GM12878 (cell line): ENCODE data around the gene KATNA1. TPM values are rescaled to one million over a fixed set of nuclear protein-coding genes. Genes with fewer than 3 reads are reported as not detected.
A peak's percentile ranks its signal among the peaks of the same experiment; 100 is the strongest.

Experiments
- ASH2L ChIP-seq: fragments of 300-600, 200-600 bp; sonication (generic); IDR thresholded peaks from 2 replicates; pipeline ENCODE4 v1.6.1; 2017; ENCODE audit warnings: low read depth, mild to moderate bottlenecking, borderline replicate concordance
- BCL3 ChIP-seq: IDR thresholded peaks from 2 replicates; pipeline ENCODE4 v1.6.1; 2011; ENCODE audit warnings: borderline replicate concordance, low read depth, mild to moderate bottlenecking, moderate library complexity, low read length; ENCODE audit not compliant: insufficient read depth, poor library complexity, severe bottlenecking
- CBX5 ChIP-seq: sonication (generic); IDR thresholded peaks from 2 replicates; pipeline ENCODE4 v1.6.1; 2016; ENCODE audit warnings: low read depth, moderate library complexity, mild to moderate bottlenecking, inconsistent platforms
- E2F4 ChIP-seq: IDR thresholded peaks from 2 replicates; pipeline ENCODE4 v1.6.1; 2012; ENCODE audit warnings: low read depth, low read length, improper control_type of control experiment
- IRF4 ChIP-seq: IDR thresholded peaks from 2 replicates; pipeline ENCODE4 v1.6.1; 2011; ENCODE audit warnings: low read depth, low read length
- MEF2B ChIP-seq: fragments of 450-650 bp; IDR thresholded peaks from 2 replicates; pipeline ENCODE4 v1.6.1; 2018; ENCODE audit warnings: mild to moderate bottlenecking, moderate library complexity; ENCODE audit not compliant: partially characterized antibody, poor library complexity, severe bottlenecking
- RUNX3 ChIP-seq: IDR thresholded peaks from 2 replicates; pipeline ENCODE4 v1.6.1; 2012; ENCODE audit warnings: low read length, inconsistent platforms
- STAT3 ChIP-seq: IDR thresholded peaks from 2 replicates; pipeline ENCODE4 v1.6.1; 2011; ENCODE audit warnings: low read depth, low read length, improper control_type of control experiment
- TARDBP ChIP-seq: IDR thresholded peaks from 2 replicates; pipeline ENCODE4 v1.6.1; 2016; ENCODE audit warnings: borderline replicate concordance
- ZBTB4 ChIP-seq: fragments of 450-650 bp; formaldehyde crosslinking; IDR thresholded peaks from 2 replicates; pipeline ENCODE4 v1.4.0; 2022; ENCODE audit warnings: mild to moderate bottlenecking, moderate library complexity
- polyA plus RNA-seq, 11 experiments: library from polyadenylated mRNA; depleted of rRNA in 4 of 11; unstranded in 6 of 11; stranded (reverse) in 5 of 11; fragments of >200 nt; fragmentation: Nextera tagmentation in 4 of 11; fragmentation: Illumina TruSeq in 1 of 11; extraction: Ambion mirVana in 4 of 11; extraction: Trizol in 1 of 11; gene quantifications; 1 replicate in 1 of 11; 2 replicates in 10 of 11; pipeline versions ENCODE4 v1.2.1 to v1.2.3, GENCODE V29; 2011 to 2016; ENCODE audit warnings: inconsistent platforms in 2 of 11, missing spikeins in 2 of 11, low read depth in 1 of 11
- total RNA-seq, 4 experiments: library from RNA; depleted of rRNA in 3 of 4; stranded (reverse); fragments of >200 nt in 3 of 4; fragmentation: Illumina TruSeq in 1 of 4; extraction: Trizol in 1 of 4; gene quantifications; 2 replicates each; pipeline versions ENCODE4 v1.2.1 to v1.2.3, GENCODE V29; 2013 to 2021
- TF ChIP-seq, protein P1 (sequence below): fragments of 150-350 bp; IDR thresholded peaks from 2 replicates; pipeline ENCODE4 v1.6.1; 2014; ENCODE audit warnings: mild to moderate bottlenecking, low read depth, low read length
- TF ChIP-seq, protein P2 (sequence below): IDR thresholded peaks from 2 replicates; pipeline ENCODE4 v1.6.1; 2012; ENCODE audit warnings: low read length, inconsistent platforms
- TF ChIP-seq, protein P3 (sequence below), 3 experiments: IDR thresholded peaks in 2 of 3; conservative IDR thresholded peaks in 1 of 3; 2 replicates each; pipeline ENCODE4 v1.5.1; 2011; ENCODE audit warnings: low read depth in 3 of 3, low read length in 3 of 3, mild to moderate bottlenecking in 3 of 3, control low read depth in 2 of 3, moderate library complexity in 2 of 3, inconsistent platforms in 1 of 3, mixed read lengths in 1 of 3; ENCODE audit not compliant: control insufficient read depth in 2 of 3, insufficient read depth in 1 of 3; ENCODE audit errors: extremely low read depth in 1 of 3
- TF ChIP-seq, protein P4 (sequence below): fragments of 450-650 bp; IDR thresholded peaks from 2 replicates; pipeline ENCODE4 v1.6.1; 2017; ENCODE audit warnings: mild to moderate bottlenecking, moderate library complexity

KATNA1 gene
- total and polyA plus RNA-seq, 10 of the 15 experiments (the other 5 are each of a cell fraction or from before 2014, with no cell fraction given): 15.4 to 35.3 (median 25.1) TPM

GRCh38 chr6:149651056-149651455 is 2.5 kb upstream of the KATNA1 start (continued):
- TF ChIP-seq, protein P1, sequence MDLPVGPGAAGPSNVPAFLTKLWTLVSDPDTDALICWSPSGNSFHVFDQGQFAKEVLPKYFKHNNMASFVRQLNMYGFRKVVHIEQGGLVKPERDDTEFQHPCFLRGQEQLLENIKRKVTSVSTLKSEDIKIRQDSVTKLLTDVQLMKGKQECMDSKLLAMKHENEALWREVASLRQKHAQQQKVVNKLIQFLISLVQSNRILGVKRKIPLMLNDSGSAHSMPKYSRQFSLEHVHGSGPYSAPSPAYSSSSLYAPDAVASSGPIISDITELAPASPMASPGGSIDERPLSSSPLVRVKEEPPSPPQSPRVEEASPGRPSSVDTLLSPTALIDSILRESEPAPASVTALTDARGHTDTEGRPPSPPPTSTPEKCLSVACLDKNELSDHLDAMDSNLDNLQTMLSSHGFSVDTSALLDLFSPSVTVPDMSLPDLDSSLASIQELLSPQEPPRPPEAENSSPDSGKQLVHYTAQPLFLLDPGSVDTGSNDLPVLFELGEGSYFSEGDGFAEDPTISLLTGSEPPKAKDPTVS: no peak
- TF ChIP-seq, protein P2, sequence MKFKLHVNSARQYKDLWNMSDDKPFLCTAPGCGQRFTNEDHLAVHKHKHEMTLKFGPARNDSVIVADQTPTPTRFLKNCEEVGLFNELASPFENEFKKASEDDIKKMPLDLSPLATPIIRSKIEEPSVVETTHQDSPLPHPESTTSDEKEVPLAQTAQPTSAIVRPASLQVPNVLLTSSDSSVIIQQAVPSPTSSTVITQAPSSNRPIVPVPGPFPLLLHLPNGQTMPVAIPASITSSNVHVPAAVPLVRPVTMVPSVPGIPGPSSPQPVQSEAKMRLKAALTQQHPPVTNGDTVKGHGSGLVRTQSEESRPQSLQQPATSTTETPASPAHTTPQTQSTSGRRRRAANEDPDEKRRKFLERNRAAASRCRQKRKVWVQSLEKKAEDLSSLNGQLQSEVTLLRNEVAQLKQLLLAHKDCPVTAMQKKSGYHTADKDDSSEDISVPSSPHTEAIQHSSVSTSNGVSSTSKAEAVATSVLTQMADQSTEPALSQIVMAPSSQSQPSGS: peak; percentile 23; the same call in 1 of the 2 replicates
- TF ChIP-seq CBX5 (no peak), IRF4 (peak; percentile 15; the same call in 1 of the 2 replicates), BCL3 (no peak), RUNX3 (peak; percentile 66), ASH2L (no peak), E2F4 (no peak), STAT3 (no peak), TARDBP (no peak), MEF2B (no peak), ZBTB4 (no peak)
- TF ChIP-seq, protein P3, sequence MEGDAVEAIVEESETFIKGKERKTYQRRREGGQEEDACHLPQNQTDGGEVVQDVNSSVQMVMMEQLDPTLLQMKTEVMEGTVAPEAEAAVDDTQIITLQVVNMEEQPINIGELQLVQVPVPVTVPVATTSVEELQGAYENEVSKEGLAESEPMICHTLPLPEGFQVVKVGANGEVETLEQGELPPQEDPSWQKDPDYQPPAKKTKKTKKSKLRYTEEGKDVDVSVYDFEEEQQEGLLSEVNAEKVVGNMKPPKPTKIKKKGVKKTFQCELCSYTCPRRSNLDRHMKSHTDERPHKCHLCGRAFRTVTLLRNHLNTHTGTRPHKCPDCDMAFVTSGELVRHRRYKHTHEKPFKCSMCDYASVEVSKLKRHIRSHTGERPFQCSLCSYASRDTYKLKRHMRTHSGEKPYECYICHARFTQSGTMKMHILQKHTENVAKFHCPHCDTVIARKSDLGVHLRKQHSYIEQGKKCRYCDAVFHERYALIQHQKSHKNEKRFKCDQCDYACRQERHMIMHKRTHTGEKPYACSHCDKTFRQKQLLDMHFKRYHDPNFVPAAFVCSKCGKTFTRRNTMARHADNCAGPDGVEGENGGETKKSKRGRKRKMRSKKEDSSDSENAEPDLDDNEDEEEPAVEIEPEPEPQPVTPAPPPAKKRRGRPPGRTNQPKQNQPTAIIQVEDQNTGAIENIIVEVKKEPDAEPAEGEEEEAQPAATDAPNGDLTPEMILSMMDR (IDR thresholded peaks at IDR 0.05 in 2 of 3, conservative IDR thresholded peaks at IDR 0.05 in 1 of 3; ENCODE audit: control insufficient read depth in 2 of 3, extremely low read depth in 1 of 3, insufficient read depth in 1 of 3, low read depth in 3 of 3, low read length in 3 of 3): no peak
- TF ChIP-seq, protein P4, sequence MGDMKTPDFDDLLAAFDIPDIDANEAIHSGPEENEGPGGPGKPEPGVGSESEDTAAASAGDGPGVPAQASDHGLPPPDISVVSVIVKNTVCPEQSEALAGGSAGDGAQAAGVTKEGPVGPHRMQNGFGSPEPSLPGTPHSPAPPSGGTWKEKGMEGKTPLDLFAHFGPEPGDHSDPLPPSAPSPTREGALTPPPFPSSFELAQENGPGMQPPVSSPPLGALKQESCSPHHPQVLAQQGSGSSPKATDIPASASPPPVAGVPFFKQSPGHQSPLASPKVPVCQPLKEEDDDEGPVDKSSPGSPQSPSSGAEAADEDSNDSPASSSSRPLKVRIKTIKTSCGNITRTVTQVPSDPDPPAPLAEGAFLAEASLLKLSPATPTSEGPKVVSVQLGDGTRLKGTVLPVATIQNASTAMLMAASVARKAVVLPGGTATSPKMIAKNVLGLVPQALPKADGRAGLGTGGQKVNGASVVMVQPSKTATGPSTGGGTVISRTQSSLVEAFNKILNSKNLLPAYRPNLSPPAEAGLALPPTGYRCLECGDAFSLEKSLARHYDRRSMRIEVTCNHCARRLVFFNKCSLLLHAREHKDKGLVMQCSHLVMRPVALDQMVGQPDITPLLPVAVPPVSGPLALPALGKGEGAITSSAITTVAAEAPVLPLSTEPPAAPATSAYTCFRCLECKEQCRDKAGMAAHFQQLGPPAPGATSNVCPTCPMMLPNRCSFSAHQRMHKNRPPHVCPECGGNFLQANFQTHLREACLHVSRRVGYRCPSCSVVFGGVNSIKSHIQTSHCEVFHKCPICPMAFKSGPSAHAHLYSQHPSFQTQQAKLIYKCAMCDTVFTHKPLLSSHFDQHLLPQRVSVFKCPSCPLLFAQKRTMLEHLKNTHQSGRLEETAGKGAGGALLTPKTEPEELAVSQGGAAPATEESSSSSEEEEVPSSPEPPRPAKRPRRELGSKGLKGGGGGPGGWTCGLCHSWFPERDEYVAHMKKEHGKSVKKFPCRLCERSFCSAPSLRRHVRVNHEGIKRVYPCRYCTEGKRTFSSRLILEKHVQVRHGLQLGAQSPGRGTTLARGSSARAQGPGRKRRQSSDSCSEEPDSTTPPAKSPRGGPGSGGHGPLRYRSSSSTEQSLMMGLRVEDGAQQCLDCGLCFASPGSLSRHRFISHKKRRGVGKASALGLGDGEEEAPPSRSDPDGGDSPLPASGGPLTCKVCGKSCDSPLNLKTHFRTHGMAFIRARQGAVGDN: no peak
